HG02571 (cell line): ENCODE data around the gene NUDT4B.
"Not testable (repeated sequence)": the region's sequence is repeated elsewhere in the genome, so short reads cannot be mapped to it uniquely, and the experiment has no call there.

ENCODE experiments used
- ATAC-seq: cut with Tn5 transposase; IDR thresholded peaks from one replicate; pipeline ENCODE4 v1.9.1; 2021; ENCODE audit warnings: mild to moderate bottlenecking, moderate library complexity; ENCODE audit not compliant: unreplicated experiment

Gene NUDT4B

DNA sequence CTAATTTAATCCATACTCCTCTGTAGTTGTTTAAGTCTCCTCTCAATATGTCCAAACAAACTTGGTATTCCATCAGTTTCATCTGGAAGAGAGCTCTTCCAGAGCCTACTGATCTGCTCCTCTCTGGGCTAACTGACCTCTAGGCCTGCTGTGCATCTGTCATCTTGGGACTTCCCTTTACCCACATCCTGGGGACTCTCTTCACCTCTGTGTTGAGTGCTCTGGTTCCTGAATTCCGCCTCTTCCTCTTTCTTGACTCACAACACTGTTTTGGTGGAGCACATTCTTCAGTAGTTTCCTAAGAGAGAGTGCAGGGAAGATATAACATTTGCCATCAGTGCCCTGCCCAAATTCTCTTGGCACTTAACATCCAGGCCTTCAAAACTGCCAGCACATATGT is 13.0 kb upstream of the NUDT4B start:
- ATAC-seq = peak; percentile 48

DNA sequence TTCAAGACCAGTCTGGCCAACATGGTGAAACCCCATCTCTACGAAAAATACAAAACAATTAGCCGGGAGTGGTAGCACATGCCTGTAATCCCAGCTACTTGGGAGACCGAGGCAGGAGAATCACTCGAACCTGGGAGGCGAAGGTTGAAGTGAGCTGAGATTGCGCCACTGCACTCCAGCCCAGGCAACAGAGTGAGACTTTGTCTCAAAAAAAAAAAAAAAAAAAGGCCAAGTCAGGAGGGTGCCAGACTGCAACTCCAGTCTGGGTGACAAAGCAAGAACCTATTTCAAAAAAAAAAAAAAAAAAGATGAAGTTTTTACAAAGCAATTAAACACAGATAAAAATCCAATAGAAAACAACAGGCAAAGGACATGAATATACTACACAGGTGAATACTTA is 9.9 kb upstream of the NUDT4B start:
- not testable (repeated sequence) for ATAC-seq

DNA sequence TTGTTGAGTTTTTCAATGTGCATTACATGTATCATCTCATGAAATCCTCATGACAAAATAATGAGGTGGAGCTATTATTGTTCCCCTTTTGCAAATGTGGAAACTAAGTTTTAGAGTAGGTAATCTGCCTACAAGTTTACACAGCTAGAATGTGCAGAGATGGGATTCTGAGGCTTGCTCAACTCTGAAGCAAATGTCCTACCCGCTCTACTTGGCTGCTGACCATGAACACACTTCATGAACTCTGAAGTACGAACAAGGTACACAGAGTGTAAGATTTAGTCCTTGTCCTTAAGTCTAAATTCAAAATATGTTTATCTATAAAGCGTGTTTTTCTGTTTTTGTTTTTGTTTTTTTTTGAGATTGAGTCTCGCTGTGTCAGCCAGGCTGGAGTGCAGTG is 5.4 kb upstream of the NUDT4B start:
- ATAC-seq = not testable (repeated sequence)

- ATAC-seq = not testable (repeated sequence)
Observed at GRCh38 chr1:148743726-148744720, 4.6 kb upstream of the NUDT4B start.

- ATAC-seq = peak; percentile 92
Observed at GRCh38 chr1:148749335-148749681, 734 bp downstream of the NUDT4B start.

DNA sequence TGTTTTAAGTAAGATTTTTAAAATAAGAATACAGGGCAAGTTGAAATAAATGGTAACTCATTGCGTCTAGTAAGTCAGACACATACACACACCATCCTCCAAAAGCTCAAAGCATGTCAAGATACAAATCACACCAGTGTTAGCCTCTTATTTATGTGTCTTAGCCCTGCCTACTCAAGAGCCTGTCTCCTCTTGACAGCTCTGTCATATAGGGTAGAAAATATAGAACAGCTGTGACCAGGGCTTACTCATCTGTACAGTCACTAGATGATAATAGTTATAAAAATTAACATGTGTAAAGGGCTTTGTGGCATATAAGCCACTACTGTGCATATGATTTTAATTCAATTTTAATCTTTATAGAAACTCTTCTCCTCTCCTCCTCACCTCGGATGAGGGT is 7.7 kb downstream of the NUDT4B start:
- ATAC-seq = not testable (repeated sequence)

GRCh38 chr1:148757446-148757845 is 8.9 kb downstream of the NUDT4B start:
- not testable (repeated sequence) for ATAC-seq

DNA sequence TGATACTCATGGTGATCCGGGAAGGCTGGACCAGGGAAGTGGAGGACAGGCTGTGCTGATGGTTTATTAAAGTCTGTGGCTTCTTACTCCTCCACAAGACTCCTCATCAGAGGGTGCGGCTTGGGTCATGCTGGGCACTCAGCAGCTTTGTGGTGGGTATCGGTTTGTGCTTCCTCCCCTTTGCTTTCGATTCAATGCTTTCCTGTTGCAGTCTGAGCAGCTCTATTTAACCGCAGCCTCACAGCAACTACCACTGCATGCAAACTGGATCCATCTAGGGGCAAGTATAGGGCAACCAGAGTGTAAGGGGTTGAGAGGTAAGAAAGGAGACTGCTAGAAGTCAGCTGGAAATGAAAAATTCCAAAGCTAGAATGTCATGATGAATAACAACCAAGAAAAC is 9.8 kb downstream of the NUDT4B start:
- ATAC-seq = peak; percentile 95

- ATAC-seq = not testable (repeated sequence)
Observed at GRCh38 chr1:148758925-148759324, 10.4 kb downstream of the NUDT4B start.

DNA sequence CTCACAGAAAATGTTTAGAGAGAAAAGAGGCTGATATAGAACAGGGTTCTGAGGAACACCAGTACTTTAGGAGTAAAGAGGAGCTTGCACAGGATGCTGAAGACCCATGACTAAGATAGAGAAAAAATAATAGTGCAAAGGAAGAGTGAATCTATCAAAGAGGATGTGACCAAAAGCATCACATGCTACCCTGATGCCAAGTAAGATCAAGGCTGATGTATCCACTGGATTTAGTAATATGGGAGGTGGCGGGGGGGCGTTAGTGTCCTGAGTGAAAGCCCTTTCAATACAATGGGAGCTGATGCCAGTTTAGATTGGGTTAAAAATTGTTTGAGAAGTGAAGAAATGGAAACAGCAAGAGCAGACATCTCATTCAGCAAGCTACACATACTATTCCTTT is 11.2 kb downstream of the NUDT4B start:
- ATAC-seq = not testable (repeated sequence)

GRCh38 chr1:148760206-148760605 is 11.6 kb downstream of the NUDT4B start:
- not testable (repeated sequence) for ATAC-seq

- not testable (repeated sequence) for ATAC-seq
Observed at GRCh38 chr1:148761360-148761759, 12.8 kb downstream of the NUDT4B start.

GRCh38 chr1:148765238-148766019 is 16.9 kb downstream of the NUDT4B start:
- not testable (repeated sequence) for ATAC-seq

- not testable (repeated sequence) for ATAC-seq
Observed at GRCh38 chr1:148768541-148768940, 20.0 kb downstream of the NUDT4B start.

DNA sequence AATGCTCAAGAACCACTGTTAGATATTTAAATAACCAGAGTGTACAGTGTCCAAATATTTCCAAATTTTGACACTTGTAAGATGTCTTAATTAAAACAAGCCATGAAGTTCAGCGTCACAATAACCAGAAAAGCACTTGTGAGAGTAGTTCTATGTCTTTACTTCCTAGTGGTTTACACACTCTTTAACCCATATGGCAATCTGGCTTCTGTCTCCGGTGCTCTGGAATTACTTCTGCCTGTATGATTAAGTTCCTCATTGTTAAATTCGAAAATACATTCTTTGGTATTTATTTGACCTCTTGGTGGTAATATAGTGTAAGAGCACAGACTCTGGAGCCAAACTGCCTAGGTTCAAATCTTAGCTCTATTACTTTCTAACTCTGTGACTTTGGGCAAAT is 20.9 kb downstream of the NUDT4B start:
- ATAC-seq = not testable (repeated sequence)

DNA sequence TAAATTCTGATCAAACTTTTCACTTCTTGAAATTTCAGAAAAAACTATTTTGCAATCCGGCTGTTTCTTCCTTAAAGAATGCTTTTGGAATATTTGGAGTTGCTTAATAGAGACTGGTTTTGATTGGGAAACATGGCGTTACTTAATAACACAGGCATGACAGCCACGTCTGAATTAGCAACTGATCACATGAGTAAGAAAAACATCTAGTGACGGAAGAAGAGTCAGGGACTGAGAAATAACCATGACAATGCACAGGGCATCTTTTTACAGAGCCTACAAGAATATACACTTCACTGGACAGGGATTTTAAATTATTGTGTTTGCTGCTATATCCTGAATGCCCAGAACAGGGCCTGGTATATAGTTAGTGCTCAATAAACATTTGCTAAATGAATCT is 25.1 kb downstream of the NUDT4B start:
- ATAC-seq = not testable (repeated sequence)

DNA sequence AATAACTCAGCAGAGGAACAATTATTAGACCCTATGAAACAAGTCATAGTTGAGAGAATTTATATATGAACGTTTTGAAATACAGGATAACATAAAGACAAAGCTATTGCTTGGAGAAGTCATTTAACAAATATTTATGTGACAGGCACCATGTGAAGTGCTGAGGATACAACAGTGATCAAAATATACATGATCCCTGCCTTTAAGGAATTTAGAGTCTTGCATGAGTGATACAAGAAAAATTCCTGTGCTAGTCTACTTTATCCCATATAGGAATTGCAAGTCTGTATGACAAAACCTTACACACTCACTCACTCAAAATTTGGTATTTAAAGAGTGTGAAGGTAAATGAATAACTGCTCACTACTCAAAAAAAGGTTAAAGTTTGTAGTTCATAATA is 25.5 kb downstream of the NUDT4B start:
- ATAC-seq = not testable (repeated sequence)

DNA sequence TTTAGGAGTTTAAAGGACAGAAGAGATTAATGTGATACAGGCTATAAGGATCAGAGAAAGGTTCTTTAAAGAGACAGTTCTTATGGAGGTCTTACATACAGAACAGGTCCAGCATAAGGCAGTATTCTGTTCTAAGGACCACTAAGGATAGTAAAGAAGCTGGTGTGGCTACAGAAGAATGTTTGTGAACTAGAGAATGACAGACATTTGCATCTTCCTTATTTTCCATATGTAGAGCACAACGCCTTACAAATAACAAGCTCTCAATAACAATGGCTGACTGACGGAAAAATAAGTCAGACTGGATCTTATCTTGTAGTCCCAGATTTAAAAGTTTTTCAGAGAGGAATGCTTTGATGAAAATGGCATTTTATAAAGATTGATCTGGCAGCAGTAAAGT is 26.7 kb downstream of the NUDT4B start:
- ATAC-seq = not testable (repeated sequence)

DNA sequence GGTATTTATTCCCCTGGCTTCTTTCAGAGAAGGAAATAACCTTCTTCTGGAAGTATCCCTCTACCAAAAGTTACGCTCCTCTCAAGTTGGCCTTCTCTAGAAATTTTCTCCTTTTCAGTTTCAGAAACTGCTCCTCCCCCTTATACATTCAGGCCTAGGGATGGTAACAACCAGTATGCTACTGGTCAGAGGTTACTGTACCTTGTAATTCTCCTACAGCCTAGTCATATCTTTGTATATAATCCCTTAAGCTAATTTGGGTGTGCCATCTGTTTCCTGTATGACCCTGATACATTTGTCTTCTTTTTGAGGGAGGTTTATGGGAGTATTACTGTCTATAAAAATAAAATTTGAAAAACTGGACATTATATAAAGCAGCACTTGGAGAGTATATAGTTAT is 29.1 kb downstream of the NUDT4B start:
- not testable (repeated sequence) for ATAC-seq

- not testable (repeated sequence) for ATAC-seq
Observed at GRCh38 chr1:148780404-148780803, 31.8 kb downstream of the NUDT4B start.

GRCh38 chr1:148791543-148792099 is 43.0 kb downstream of the NUDT4B start:
- ATAC-seq = not testable (repeated sequence)
